Adrenal gland (tissue), 12 donors: ENCODE results near the gene SNN. TPM values are rescaled to one million over a fixed set of nuclear protein-coding genes. Genes with fewer than 3 reads are reported as not detected.

Experiments
- DNase-seq, 7 donors: peaks; one replicate each; pipeline ENCODE4 v3.0.0-alpha.2; 2019 to 2020
- H3K27ac ChIP-seq, 5 donors: fragments of 200-600 bp; sonication (generic) in 4 of 5; 1 replicate in 3 of 5; 2 replicates in 2 of 5; pipeline versions ENCODE4 v1.5.1 to v1.8.0; 2016 to 2020; ENCODE audit warnings: mild to moderate bottlenecking in 1 of 5
- H3K27me3 ChIP-seq: fragments of 200-600 bp; 2 replicates; pipeline ENCODE4 v1.8.0; 2021
- H3K36me3 ChIP-seq, 2 donors: fragments of 200-600 bp; replicated peaks in 1 of 2; 1 replicate in 1 of 2; 2 replicates in 1 of 2; pipeline versions ENCODE4 v1.5.1 to v1.8.0; 2018 to 2022
- H3K4me1 ChIP-seq, 2 donors: fragments of 200-600 bp; replicated peaks in 1 of 2; 1 replicate in 1 of 2; 2 replicates in 1 of 2; pipeline versions ENCODE4 v1.5.1 to v1.8.0; 2018 to 2021
- H3K4me3 ChIP-seq, 4 donors: fragments of 200-600 bp; sonication (generic) in 3 of 4; one replicate each; pipeline ENCODE4 v1.5.1; 2016 to 2018
- H3K9me3 ChIP-seq, 3 donors: fragments of 200-600 bp; sonication (generic) in 1 of 3; replicated peaks in 1 of 3; 1 replicate in 2 of 3; 2 replicates in 1 of 3; pipeline versions ENCODE4 v1.5.1 to v1.8.0; 2016 to 2021
- POLR2A ChIP-seq, 2 donors: fragments of 450-650 bp; IDR thresholded peaks; one replicate each; pipeline ENCODE4 v1.6.1; 2017; ENCODE audit warnings: antibody characterized with exemption in 2 of 2, mild to moderate bottlenecking in 2 of 2, moderate library complexity in 1 of 2
- WGBS, 4 donors: extraction: QIAGEN DNeasy Blood & Tissue Kit in 2 of 4; methylation state at CpG; one replicate each; pipeline versions ENCODE4 v1.1.5 to v1.1.7; 2013 to 2017; 5-methylcytosine and 5-hydroxymethylcytosine counted together
- intact Hi-C, 2 donors: fragments of 100-400 bp; cut with DNase I; formaldehyde crosslinking; loops; one replicate each; pipeline versions ENCODE4 v1.14.1 to v1.15.0; 2022 to 2023
- polyA plus RNA-seq, 3 donors: library from polyadenylated mRNA; stranded (reverse); fragments of 200-250 nt in 2 of 3; fragments of 350-450 nt in 1 of 3; fragmentation: Illumina TruSeq in 1 of 3; extraction: RNeasy Lipid Tissue Mini Kit (QIAGEN cat#74804) in 1 of 3; gene quantifications; one replicate each; pipeline ENCODE4 v1.2.3, GENCODE V29; 2013 to 2014
- total RNA-seq, 9 donors: library from RNA; depleted of rRNA in 4 of 9; stranded (reverse); fragments of >200 nt in 4 of 9; fragments of 120-200 nt in 1 of 9; fragmentation: NEBNext Ultra II Directional in 1 of 9; extraction: Animal tissue kit (Norgen Biotek cat#: 25700) in 1 of 9; gene quantifications; one replicate each; pipeline versions ENCODE4 v1.1.0 to v1.2.4, GENCODE V29; 2013 to 2023
- TF ChIP-seq, protein P1 (sequence below), 6 experiments: fragments of 450-650 bp in 4 of 6; fragments of 200-600 bp in 2 of 6; sonication (generic) in 1 of 6; IDR thresholded peaks; 1 replicate in 5 of 6; 2 replicates in 1 of 6; pipeline versions ENCODE4 v1.5.1 to v1.8.0; 2016 to 2021; ENCODE audit warnings: antibody characterized with exemption in 6 of 6, mild to moderate bottlenecking in 2 of 6, moderate library complexity in 1 of 6
- donor health status: healthy with polysubstance abuse.
- donor health status: Bipolar disorder and iron deficiency.
- donor health status: DM: yes; HTN: yes; CAD: no.
- donor health status: DM: no; HTN: no; CAD: no.
- donor health status: DM: no; HTN: no; CAD: no.
- donor health status: DM: yes; HTN: yes; CAD: no.

The SNN gene
- total and polyA plus RNA-seq, 12 donors, result 10.5 to 94.7 (median 39.3) TPM

DNA sequence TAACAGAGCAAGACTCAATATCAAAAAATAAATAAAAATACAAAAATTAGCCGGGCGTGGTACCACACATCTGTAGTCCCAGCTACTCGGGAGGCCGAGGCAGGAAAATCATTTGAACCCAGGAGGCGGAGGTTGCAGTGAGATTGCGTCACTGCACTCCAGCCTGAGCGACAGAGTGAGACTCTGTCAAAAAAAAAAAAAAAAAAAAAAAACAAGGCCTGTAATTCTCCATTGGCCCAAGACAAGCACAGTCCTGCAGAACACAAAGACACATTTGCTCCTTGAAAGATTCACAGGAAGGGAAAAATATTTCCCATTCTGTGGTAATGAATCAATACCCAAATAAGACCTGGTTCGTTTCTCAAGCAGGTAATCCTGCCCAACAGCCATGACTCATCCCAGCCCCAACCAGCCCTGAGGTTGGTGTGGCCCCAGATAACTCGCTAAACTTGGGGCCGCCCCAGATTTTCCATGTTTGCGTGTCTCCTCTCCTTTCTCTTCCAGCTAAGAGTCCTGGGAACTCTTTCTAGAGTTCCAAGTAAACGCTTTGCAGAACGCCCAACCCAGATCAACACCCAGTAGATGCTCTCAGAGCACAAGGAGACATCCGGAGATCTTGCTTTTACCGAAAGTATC is 40.3 kb upstream of the SNN start:
- TF ChIP-seq, protein P1, sequence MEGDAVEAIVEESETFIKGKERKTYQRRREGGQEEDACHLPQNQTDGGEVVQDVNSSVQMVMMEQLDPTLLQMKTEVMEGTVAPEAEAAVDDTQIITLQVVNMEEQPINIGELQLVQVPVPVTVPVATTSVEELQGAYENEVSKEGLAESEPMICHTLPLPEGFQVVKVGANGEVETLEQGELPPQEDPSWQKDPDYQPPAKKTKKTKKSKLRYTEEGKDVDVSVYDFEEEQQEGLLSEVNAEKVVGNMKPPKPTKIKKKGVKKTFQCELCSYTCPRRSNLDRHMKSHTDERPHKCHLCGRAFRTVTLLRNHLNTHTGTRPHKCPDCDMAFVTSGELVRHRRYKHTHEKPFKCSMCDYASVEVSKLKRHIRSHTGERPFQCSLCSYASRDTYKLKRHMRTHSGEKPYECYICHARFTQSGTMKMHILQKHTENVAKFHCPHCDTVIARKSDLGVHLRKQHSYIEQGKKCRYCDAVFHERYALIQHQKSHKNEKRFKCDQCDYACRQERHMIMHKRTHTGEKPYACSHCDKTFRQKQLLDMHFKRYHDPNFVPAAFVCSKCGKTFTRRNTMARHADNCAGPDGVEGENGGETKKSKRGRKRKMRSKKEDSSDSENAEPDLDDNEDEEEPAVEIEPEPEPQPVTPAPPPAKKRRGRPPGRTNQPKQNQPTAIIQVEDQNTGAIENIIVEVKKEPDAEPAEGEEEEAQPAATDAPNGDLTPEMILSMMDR (IDR thresholded peaks at IDR 0.05), result no peak
- TF ChIP-seq POLR2A (IDR thresholded peaks at IDR 0.05), result no peak
- Histone ChIP-seq H3K4me1 (peaks cover 0 to under 1% of the 10 kb centered on the region in 2 donors), H3K36me3 (no peaks in the 10 kb centered on the region), H3K27ac (peak overlapping the region in 2 of 5 donors; percentile 61 to 70), H3K27me3 (no peaks in the 10 kb centered on the region), H3K9me3 (no peaks in the 10 kb centered on the region), H3K4me3 (no peak overlapping the region)
- intact Hi-C loops, result no loop called here
- WGBS, 4 donors, result 73 to 80% (median 74%) methylated on average over 15 of the region's 15 CpGs
- no peak for DNase-seq

DNA sequence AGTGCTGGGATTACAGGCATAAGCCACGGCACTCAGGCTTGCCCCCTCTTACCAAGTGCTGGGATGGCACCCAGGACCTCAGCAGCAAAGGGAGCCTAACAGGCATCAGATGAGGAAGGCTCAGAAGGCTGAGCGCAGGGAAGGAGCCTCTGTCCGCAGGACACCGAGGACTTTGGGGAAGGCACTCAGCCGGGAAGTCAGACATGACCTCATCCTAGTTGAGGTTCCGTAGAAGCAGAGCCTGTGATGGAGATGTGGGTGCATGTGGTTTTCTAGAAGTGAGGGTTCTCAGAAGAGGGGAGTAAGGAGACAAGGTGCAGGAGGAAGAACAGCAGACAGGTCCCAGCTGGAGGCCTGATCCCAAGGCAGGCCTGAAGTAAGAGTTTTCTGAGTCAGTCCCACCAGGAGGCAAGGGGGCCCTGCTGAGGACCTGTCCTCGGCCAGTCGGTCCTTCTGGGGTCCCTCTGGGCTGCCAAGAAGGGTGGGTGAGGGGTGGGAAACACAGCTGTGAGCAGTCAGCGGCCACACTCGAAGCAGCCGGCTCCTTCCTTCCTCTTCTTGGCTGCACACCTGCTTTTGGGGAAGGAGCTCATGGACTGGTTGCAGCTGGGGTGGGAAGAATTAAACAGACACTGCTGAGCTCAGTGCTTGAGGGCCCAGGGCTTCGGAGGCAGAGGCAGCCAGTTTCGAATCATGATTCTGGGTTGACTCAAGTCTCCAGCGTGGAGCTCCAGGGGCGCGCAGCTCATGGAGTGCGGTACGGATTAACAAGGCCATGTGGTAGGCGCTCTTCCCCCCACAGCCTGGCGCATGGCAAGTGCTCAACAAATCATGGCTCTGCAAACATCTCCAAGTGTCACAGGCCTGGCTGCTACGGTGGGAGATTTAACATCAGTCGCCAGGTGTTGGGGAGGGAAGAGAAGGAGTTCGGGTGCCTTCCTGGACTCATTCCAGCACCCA is 38.9 kb upstream of the SNN start:
- Histone ChIP-seq H3K9me3 (no peaks in the 10 kb centered on the region), H3K4me1 (peaks cover 0 to 6% of the 10 kb centered on the region in 2 donors), H3K27ac (peak overlapping the region in 2 of 5 donors; percentile 70 to 79), H3K27me3 (no peaks in the 10 kb centered on the region), H3K4me3 (no peak overlapping the region), H3K36me3 (no peaks in the 10 kb centered on the region)
- 75 to 85% (median 82%) methylated on average over 13 to 23 of the region's 23 CpGs for WGBS, 4 donors
- intact Hi-C loops, result no loop called here
- TF ChIP-seq, protein P1 (IDR thresholded peaks at IDR 0.05), result no peak
- TF ChIP-seq POLR2A (IDR thresholded peaks at IDR 0.05), result no peak
- peak in 4 of 7 donors; percentile 26 to 42 (median 31) for DNase-seq

DNA sequence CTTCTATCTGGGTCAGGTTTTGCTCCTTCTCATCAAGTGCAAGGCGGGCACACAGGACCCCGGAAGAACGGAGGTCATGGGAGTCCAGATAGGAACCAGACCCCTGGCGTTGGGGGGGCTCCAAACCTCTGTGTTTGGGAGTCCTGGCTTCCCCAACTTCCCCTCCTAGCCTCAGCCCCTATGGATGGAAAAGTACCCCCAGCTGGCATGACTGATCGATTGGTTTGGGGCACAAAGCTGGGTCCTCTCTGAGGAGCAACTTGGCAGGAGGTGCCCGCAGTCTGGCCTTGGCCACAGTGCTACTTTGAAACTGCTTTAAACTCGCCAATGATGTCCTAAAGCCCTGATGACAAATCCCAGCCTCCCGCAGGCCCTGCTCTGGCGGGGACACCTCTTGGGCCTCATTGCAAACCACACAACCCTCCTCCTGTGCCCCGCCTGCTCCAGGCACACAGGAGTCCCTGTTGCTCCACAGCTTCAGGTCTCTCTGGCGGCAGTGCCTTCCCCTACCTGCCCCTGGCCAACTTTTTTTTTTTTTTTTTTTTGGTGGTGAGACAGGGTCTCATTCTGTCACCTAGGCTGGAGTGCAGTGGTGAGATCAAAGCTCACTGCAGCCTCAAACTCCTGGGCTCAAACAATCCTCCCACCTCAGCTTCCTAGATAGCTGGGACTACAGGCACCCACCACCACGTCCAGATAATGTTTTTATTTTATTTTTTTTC is 38.0 kb upstream of the SNN start:
- Histone ChIP-seq H3K27me3 (no peaks in the 10 kb centered on the region), H3K9me3 (no peaks in the 10 kb centered on the region), H3K4me1 (peaks cover 0 to 6% of the 10 kb centered on the region in 2 donors), H3K4me3 (no peak overlapping the region), H3K27ac (peak overlapping the region in 1 of 5 donors; percentile 79), H3K36me3 (no peaks in the 10 kb centered on the region)
- intact Hi-C loops, result no loop called here
- 69 to 79% (median 72%) methylated on average over 8 to 12 of the region's 12 CpGs for WGBS, 4 donors
- TF ChIP-seq POLR2A (IDR thresholded peaks at IDR 0.05), result no peak
- DNase-seq, result peak in 4 of 7 donors; percentile 17 to 42 (median 30)

DNA sequence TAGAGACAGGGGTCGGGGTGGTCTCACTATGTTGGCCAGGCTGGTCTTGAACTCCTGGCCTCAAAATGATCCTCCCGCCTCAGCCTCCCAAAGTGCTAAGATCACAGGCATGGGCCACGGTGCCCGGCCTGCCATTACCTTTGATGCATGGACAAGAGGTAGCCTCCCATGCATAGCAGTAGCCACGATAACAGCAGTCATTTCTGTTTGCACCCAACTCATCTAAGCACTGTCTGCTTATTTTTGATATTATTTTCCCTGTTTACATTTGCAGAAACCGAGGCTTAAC is 37.5 kb upstream of the SNN start:
- 88 to 95% (median 94%) methylated on average over 6 of the region's 6 CpGs for WGBS, 4 donors
- intact Hi-C loops, result no loop called here
- Histone ChIP-seq H3K27ac (no peak overlapping the region), H3K27me3 (no peaks in the 10 kb centered on the region), H3K9me3 (no peaks in the 10 kb centered on the region), H3K36me3 (no peaks in the 10 kb centered on the region), H3K4me3 (no peak overlapping the region), H3K4me1 (peaks cover 0 to 6% of the 10 kb centered on the region in 2 donors)
- no peak for DNase-seq
- TF ChIP-seq POLR2A (IDR thresholded peaks at IDR 0.05), result no peak
- TF ChIP-seq, protein P1 (IDR thresholded peaks at IDR 0.05), result no peak
